HG03521 (cell line): ENCODE results near the gene BTF3.
"Not testable (repeated sequence)": the region's sequence is repeated elsewhere in the genome, so short reads cannot be mapped to it uniquely, and the experiment has no call there.

Experiments used
- ATAC-seq: cut with Tn5 transposase; IDR thresholded peaks from one replicate; pipeline ENCODE4 v1.9.1; 2021; ENCODE audit warnings: mild to moderate bottlenecking, moderate library complexity; ENCODE audit not compliant: unreplicated experiment

Gene BTF3

DNA sequence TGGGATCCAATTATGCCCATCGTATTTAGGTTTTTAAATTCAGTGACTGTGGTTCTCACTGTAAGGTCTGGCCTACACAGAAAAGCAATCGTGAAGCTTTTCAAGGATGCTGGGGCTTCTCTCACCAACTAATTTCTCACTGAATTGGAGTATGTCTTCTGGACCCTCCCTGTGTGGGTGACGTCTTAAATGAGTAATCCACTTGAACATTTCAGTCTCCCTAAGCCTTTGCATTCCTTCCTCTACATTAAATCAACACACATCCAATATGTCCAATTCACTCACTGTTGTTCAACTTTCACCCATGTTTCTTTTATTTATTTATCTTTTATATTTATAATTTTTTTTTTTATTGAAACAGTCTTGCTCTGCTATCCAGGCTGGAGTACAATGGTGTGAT, 12.5 kb upstream of the BTF3 start:
- ATAC-seq = no peak

DNA sequence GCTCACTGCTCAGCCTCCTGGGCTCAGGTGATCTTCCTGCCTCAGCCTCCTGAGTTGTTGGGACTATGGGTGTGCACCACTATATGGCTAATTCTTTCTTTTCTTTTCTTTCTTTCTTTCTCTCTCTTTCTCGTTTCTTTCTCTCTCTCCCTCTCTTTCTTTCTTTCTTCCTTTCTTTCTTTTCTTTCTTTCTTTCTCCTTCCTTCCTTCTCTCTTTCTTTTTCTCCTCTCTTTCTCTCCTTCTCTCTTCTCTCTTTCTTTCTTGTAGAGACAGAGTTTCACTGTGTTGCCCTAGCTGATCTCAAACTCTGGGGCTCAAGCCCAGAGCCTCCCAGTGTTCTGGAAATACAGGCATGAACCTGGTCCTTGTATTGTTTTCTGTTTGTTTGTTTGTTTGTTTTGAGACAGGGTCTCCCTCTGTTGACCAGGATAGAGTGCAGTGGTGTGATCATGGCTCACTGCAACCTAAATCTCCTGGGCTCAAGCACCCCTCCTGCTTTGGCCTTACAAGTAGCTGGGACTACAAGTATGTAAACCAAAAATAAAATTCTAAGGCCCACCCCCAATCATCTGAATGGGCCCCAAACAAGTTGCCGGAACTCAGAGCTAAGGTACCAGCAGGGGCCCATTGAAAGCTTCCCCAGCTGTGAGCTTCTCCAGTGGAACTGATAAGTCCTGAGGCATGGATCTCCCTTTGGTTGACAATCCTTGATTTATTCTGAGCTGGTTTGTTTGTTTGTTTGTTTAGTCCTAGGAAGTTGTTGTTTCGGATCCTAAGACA, 11.9 kb upstream of the BTF3 start:
- no peak for ATAC-seq

DNA sequence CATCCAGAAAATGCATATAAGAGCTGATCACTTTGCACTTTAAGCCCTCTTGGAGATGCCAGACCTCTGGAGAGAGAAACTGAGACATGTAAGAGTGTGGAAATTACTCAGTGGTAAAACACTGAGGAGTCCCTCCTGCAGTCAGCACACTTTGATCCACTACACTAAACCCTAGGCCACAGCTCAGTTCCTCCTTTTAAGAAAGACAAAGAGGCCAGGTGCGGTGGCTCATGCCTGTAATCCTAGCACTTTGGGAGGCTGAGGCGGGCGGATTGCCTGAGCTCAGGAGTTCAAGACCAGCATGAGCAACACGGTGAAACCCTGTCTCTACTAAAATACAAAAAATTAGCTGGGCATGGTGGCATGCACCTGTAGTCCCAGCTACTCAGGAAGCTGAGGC, 11.0 kb upstream of the BTF3 start:
- not testable (repeated sequence) for ATAC-seq

DNA sequence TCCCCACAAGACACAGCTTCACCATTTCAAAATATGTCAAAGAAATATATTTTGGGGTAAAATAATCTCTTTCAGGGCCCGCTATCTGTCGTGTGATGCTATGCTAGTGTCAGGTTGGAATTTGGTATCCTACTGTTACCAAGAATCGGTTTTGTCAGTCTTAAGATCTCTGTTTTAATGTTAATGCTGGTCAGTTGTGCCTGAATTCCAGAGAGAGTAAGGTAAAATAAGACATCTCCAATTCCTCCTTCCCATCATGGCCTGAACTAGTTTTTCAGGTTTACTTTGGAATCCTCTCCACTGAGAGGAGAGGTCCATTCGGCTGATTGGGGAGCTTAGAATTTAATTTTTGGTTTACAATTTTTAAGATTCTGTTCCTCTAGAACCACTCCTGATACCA, 10.4 kb upstream of the BTF3 start:
- no peak for ATAC-seq

DNA sequence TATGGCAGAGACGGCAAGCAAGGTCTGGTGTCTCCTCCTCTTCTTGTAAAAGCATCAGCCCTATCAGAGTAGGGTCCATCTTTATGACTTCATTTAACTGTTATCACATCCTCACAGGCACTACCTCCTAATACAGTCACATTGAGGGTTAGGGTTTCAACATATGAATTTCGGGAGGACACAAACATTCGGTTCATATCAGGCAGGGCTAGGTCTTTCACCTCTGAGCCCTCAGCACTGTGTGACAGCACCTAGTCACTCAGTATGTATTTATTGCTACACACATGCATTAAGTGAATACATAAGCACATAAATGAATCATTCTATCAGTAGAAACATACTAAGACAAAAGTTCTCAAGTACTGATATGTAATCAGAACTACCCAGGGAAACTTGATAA, 9.4 kb upstream of the BTF3 start:
- ATAC-seq = no peak

DNA sequence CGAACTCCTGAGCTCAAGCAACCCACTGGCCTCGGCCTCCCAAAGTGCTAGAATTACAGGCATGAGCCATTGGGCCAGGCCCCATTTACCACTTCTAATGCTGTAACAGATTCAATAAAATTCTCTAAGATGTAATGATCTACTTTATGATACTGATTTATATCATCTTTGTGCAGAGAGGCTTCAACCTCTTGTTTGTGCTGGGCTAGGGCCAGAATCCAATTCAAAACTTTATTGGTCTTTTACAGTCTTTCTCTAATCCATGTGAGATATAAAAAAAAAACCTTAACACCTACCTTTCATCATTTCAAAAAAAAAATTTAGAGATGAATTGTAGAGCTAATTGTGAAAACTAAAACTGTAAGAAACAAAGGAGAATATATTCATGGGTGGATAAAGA, 8.2 kb upstream of the BTF3 start:
- ATAC-seq = no peak

DNA sequence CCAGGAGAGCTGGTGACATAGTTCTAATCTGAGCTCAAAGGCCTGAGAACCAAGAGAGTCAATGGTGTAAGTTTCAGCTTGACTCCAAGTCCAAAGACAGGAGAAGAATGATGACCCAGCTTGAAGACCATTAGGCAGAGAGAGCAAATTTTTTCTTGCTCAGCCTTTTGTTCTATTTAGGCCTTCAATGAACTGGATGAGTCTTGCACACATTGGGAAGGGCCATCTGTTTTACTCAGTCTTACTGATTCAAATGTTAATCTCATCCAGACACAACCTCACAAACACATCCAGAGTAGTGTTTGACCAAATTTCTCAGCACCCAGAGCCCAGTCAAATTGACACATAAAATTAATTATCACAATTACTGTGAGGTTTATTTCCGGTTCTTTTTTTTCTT, 7.1 kb upstream of the BTF3 start:
- no peak for ATAC-seq

DNA sequence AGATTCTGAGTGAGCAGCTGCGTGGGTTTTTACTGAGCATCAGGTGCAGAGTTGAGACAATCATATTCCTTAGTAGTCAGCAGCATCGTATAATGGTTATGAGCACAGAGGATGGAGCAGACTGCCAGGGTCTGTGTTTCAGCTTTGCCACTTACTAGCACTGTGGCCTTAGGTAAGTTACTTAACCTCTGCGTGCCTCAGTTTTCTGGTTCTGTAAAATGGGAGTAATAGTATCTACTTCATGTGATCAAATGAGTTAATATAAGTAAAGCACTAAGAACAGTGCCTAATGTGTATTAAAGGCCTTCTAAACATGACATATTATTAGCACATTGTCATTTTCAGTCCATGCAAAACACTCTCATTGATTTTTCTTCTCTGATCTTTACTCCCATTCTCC, 4.8 kb upstream of the BTF3 start:
- ATAC-seq = no peak

DNA sequence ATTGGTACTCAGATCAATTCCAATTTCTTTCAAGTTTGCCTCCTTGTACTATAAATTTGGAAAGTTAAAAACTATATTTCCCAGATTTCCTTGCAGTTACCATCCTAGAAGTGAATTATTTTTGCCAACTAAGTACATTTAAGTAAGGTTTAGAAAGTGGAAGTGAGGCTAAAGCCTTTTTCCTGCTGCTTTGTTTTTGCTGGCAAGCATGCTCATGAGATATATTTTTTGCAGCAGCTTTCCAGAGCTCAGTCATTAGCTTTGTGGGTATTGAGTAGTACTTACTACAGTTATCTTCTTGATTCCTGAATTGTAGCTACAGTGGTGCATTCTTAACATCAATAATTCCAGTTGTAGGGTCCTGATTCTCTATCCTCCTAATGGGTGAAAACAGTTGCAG, 3.5 kb upstream of the BTF3 start:
- ATAC-seq = no peak

DNA sequence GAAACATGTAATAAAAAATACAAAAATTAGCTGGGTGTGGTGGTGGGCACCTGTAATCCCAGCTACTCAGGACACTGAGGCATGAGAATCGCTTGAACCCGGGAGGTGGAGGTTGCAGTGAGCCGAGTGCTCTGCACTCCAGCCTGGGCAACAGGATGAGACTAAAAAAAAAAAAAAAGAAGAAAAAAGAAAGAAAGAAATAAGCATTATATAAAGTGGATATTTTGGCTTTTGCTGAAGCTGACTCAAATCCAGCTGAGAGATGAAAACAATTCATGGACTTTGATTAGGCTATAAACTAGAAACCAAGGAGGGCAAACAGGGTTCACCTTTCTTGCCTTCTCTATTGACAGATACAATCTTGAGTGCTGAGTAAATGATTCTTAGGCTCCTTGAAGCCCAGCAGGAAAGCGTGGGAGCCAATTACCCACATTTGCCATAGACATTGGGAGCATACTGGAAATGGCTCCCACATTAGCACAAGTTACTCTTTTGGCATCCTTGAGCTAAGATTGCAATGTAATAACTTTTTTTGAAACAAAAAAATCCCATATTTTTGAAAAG, 2.4 kb upstream of the BTF3 start:
- ATAC-seq = no peak

DNA sequence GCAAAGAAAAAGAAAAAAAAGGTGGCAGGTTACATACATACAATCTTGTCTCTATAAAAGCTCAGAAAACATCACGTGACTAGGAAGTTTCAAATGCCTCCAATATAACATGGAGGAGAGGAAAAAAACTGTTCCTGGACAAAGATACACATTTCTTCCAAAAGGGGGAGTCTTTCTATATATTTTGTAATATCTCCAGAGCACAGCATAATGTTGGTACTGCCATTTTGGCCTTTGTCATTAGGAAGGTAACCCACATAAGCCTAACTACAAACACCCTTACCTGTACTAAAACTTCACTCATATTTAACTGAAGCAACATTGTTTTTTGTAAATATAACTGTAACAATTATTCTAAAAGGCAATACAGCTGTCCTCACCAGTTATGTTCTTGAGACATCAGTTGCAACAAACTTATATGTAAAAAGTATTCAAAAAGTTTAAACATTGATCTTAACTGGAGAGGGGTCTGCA, 1.2 kb upstream of the BTF3 start:
- no peak for ATAC-seq

DNA sequence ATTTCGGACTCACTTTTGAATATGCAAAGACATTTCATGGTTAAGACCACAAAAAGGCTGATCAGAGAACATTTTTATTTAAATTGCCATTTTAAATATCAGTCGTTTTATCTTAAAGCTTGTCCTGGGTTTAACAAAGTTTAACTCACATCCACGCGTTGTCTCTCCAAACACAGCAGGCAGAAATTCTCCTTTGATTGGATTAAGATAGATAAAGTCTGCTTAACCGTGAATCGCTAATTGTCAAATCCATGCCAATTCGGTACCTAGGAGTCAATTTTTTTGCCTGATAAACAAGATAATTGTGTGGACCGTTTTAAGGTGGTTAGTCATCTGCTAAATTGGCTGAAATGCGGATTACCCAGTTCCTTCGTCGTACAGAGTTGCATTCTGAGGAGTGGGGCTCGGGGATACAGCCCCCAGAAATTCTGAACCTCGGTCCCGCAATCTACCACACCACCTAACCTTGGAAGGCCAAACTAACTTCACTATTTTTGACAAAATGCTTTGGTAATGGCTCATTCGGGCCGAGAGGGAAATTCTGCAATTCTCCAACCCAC, 665 bp upstream of the BTF3 start:
- no peak for ATAC-seq

DNA sequence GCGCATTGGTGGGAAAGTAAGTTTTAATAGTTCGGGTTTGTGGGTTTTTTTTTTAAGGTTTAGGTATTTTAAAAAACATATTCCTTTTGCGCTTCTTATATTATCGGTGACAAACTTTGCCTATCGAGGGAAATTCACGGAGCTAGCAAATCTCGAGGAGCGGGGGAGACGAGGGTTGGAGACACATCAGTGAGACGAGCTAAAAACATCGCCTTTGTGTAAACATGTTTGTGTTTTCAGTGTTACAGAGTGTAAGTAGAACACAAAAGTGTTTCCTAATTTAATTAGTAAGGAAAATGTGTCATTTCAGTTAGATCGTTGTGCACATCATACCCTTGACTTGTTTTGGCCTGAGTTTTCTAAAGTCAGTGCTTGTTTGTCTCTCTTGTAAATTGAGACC, 945 bp downstream of the BTF3 start:
- no peak for ATAC-seq

DNA sequence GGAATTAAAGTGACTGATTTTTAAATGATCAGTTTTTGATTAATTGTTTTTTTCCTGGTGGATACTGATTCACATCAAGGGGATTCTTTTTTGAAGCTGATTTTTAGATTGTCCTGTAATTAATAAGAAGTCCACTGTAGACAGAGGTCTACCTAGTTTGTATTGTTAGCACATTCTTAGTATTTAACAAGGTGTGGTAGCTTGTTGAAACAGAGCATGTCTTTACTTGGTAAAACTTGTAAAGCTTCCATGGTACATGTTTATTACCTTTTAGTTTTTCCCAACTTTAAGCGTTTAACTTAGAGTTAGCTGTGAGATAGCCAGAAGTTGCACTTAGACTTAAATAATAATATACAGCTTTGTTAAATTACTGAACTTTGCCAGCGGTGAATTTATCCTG, 1.5 kb downstream of the BTF3 start:
- ATAC-seq = no peak

DNA sequence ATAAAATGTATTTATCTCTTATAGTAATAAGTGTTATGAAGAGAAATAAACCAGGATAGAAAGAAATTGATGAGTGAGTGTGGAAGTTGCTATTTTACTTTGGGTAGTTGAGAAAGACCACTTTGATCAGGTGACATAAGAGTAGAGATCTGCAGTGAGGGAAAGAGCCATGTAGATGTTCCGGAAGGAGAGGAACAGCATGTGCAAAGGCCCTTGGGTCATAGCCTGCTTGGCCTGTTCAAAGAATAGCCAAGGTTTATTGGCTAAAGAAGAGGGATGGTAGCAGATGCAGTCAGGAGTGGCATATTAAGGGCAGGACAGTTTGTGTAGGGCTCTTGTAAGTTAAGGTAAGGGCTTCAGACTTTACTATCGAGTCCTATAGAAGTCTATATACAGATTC, 3.2 kb downstream of the BTF3 start:
- no peak for ATAC-seq

DNA sequence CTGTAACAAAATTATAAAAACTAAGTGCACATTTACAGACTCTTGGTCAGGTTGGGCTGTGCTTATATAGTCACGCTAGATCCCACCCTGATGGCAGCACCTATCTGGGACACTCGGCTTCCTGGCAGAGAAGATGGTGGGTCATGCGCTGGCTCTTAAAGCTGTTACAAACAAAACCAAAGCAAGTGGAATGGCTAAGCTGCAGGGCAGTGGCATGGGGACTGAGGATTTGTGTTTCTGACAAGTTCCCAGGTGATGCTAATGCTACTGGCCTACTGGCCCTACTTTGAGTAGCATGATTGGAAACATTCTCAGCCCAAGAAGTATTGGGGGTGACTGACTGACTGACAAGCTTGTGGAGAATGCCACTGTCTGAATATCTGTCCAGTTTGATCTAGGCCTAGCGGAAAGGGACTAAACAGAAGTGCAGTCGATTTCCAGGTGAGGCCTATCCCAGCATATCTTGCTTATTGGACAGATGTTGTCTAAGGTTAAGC, 8.3 kb downstream of the BTF3 start:
- no peak for ATAC-seq

DNA sequence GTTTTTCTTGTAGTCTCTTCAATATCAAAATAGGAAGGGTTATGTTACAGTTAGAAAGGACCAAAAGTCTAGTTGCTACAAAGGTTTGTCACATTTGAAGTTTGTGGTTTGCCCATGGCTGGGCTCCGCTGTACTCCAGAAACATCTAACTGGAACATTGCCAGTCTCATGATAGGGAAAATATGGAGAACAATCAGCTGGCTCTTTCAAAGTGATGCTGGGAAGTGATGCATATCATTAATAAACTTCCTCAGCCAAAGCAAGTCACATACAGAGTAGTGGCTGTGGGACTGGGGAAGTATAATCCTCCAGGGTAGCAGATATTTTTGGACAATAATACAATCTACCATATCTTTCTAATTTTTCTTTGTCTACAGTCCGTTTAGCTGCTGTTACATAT, 8.8 kb downstream of the BTF3 start:
- ATAC-seq = no peak

DNA sequence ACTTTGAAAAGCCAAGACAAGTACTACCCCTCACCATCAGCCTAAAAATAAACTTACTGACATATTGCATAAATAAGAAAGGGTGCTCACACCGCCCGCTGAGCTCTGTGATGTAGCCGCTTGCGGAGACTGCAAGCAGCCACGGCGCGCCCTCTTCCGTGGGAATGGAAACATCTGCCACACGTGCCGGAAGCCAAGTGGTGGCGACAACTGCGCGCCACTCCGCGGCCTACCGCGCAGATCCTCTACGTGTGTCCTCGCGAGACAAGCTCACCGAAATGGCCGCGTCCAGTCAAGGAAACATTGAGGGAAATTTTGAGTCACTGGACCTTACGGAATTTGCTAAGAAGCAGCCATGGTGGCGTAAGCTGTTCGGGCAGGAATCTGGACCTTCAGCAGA, 10.3 kb downstream of the BTF3 start:
- not testable (repeated sequence) for ATAC-seq

DNA sequence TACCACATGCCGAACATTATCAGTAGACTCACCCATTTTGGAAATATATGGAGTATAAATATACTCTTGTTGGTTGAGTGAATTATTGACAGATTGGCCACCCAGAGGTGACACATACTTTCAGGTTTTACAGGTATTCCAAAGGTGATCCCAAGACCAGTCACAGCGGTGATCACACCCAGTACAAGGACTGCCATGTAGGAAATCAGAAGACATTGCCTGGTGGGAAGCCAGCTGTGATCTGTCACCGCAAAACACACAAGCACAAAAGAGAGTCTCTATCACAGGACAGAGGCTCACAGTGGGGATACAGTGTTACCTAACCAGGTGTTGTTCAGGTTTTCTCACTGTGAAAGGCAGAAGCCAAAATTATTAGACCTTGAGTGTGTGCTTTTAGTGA, 15.8 kb downstream of the BTF3 start:
- ATAC-seq = no peak

DNA sequence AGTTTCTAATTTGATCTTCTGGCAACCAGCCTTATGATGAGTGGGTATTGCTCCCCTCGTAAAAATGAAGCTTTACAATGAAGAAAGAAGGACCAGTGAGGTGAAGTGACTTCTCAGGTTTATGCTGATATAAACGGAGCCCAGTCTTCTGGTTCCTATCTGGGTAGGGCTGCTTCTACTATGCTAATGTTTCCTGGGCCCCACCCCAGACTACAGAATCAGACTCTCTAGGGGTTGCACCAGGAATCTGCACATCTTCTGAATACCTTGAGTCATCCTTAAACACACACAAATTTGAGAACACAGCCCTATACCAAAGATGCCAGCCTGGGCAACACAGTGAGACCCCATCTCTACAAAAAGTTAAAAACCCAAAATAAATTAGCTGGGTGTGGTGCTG, 16.2 kb downstream of the BTF3 start:
- ATAC-seq = no peak

DNA sequence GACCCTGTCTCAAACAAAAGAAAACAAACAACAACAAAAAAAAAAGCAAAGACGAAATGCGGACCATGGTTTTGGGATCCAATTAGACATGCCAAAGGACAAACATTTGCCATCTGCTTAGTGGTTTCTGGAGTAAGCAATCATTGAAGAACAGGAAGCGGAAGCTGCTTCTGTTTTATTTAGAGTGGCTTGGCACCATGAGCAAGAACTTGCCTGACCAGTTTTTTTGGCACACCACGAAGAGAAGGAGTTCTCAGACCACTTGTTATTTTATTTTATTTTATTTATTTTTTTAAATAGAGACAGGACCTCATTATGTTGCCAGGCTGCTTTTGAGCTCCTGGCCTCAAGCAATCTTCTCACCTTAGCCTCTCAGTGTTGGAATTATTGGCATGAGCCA, 17.0 kb downstream of the BTF3 start:
- no peak for ATAC-seq

DNA sequence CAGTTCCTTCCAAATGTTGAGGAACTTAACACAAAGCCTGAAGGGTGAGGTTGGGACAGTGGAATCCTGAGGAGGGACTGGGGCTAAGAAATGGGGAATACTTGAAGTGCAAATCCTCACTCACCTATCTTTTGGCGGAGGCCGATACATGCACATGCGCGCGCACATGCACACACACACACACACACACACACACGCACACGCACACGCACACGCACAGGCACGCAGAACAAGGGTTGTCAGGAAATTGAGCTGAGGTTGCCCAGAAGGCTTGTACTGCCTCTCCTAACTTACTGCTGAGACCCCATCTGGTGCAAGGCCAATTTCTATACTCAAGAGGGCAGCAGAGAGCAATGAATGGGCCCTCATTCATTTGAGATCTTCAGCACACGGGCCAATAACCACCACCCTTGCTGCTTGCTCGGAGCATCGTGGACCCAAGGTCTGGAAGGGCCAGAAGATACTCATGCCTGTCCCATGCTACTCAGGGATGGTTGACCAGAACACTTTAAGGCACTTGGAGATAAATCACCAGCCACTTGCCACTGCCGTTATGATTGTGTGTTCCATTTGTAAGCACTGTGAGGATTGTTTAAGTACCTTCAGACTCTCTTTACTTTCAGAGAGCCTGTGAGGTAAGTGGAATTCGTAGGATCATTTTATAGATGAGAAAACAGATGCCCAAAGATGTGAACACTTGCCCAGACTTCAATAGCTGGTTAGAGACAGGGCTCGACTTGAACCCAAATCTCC, 21.5 kb downstream of the BTF3 start:
- ATAC-seq = peak; percentile 92
